KG1 (cell line): ENCODE measurements around the gene SERPINB10.
A peak's percentile ranks its signal among the peaks of the same experiment; 100 is the strongest.
"Not testable (repeated sequence)": the region's sequence is repeated elsewhere in the genome, so short reads cannot be mapped to it uniquely, and the experiment has no call there.

Experiments used
- DNase-seq: peaks from one replicate; lab custom pipeline; 2025; lab: John Stamatoyannopoulos, UW

The SERPINB10 gene

DNA sequence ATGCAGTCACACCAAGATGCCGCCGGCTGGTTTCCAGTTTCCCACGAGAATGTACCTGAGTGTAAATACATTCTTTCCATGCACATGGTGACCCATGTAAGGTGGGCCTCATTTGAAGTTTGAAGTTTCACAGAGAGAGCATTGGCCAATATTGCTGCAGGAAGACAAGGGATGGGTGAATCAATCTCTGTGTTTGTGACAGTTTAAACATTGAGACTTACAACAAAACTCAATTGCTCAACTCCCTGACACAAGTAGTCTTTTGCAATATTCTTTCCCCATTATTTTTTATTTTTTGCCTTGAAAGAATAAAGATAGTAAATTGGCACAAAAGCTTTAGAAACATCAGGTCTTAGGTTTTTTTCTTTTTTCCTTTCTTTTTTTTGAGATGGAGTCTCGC lies 15.2 kb upstream of the SERPINB10 start:
- no peak for DNase-seq

DNA sequence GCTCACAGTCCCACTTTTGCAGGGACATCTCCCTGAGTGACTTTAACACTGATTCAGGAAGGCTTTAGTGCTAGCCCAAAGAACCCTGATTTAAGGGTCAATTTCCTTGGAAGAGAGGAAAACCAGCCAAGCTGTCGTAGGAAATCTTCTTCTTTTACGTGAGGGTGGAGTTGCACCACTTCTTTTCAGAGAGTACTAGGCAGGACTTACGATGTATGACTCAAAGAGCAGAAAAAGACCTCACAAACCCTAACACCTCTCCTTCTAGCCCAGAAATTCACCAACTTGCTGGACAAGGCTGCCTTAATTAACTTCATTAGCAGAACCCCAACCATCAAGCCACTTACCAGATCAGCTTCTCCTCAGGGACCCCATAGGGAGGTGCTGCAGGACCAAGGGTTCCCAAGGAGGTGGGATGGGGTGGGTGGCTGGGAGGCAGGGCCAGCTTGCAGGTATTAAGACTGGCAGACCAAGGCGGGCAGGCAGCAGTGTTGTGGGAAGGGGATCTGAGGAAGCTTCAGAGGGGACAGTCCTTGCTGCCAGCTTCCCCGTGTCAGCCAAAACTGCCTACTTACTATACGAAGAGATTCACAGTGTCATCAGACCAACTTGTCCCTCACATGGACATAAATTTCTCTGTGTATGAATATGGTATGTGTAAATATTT lies 13.5 kb upstream of the SERPINB10 start:
- DNase-seq = no peak

DNA sequence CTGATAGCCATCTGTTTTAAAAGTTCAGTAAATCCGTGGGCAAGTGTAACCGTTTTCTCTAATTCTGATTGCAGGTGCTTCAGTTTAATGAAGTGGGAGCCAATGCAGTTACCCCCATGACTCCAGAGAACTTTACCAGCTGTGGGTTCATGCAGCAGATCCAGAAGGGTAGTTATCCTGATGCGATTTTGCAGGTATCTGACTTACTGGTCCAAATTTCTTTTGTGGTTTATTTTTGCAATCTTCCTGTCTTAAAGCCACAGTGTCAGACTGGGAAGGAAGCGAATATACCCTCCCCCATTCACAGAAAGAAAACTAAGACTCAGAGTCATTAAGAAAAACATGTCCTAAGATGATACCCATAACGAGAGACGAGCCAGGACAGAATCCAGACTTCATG lies 12.6 kb upstream of the SERPINB10 start:
- no peak for DNase-seq

DNA sequence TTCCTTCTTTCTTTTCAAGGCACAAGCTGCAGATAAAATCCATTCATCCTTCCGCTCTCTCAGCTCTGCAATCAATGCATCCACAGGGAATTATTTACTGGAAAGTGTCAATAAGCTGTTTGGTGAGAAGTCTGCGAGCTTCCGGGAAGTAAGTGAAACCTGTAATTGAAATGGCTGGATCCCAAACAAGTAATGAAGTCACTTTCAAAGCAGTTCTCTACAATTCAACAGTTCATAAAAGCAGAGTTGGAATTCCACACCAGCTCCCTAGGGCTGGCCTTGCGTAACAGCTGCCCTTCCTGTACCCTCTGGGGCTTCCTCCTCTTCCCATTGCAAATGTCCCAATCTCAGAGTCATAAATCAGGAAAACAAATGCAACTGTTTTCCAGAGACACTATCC lies 10.7 kb upstream of the SERPINB10 start:
- DNase-seq = no peak

DNA sequence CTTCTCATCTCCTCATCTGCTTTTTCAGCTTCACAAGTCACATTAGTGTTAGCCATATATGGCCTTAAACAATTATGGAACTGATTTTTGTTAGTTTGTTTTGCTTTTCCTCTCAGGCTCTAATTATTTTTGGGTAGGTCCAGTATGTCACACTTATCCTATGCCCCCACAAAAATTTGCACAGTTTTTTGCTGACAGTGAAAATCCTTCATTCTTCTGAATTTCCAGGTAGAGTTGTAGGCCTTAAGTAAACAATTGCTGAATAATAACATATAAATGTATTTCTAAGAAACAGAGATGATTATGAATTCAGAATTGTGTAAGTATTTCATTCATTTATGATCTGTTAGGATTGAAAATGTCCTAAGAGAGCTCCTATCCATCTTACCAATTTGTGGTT lies 8.6 kb upstream of the SERPINB10 start:
- DNase-seq = no peak

DNA sequence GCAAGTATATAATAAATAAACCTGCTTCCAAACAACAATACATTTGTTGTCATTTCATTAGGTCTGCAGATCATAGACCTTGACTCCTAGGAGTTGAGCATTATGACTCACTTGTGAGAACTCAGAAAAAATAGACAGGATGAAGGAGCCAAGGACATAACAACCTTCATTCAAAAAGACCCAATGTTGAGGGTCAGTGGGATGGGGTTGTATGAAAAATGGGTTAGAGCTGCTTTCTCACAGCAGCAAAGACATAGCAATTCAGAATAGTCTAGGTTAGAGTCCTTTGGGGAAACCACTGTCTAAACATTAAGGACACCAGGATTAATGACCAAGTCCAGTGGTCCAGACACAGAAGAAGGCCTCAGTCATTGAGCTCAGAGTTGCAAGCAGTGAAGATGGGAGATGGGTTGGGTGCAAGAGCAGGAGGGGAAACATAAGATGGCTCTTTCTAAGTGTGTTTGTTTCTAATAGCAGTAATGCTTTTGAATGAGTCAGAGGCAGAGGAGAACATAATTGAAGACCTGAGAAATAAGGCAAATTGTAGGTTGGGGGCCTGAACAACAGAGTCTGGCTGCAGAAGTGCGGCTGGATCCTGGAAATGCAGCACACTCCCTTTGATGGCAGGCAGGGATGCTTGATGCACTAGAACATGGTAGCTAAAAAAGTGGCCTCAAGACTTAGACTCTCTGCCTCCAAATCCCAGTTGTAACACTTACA lies 3.7 kb upstream of the SERPINB10 start:
- DNase-seq = no peak

DNA sequence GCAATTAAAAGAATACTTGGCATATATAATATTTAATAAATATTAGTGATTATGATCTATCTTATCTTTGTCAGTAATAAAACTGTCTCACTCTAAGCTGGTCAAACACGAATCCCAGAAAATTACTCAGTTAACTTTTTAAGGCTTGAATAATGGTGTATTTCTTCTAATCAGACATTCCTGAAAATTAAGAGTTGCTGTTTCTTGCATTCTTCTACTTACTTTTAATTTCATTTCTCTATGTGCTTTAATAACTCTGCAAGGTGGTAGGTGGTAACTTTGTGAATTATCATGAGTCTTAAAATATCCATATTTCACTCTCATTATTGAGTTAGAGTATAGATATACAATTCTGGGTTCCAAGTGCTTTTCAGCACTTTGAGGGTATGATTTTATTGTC lies 3.1 kb upstream of the SERPINB10 start:
- no peak for DNase-seq

DNA sequence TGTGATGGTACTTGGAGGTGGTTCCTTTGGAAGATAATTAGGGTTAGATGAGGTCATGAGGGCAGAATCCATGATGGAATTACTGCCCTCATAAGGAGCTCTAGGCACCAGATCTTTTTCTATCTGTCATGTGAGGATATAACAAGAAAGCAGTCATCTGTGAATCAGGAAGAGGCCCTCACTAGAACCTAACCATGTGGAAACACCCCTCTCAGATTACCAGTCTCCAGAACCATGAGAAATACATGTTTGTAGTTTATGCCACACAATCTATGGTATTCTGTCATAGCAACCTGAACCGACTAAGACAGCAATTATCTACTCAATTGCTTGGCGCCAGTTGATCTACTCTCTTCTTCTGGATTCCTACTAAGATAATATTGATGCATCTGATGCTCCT lies 2.4 kb upstream of the SERPINB10 start:
- no peak for DNase-seq

DNA sequence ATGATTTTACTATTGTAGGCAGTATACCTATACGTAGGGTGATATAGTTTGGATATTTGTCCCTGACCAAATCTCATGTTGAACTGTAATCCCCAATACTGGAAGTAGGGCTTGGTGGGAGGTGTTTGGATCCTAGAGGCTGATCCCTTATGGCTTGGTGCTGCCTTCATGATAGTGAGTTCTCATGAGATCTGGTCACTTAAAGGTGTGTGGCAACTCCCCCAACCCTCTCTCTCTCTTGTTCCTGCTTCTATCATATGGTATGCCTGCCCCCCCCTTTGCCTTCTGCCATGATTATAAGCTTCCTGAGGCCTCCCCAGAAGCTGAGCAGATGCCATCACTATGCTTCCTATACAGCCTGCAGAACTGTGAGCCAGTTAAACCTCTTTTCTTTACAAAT lies 1.7 kb upstream of the SERPINB10 start:
- DNase-seq = no peak

DNA sequence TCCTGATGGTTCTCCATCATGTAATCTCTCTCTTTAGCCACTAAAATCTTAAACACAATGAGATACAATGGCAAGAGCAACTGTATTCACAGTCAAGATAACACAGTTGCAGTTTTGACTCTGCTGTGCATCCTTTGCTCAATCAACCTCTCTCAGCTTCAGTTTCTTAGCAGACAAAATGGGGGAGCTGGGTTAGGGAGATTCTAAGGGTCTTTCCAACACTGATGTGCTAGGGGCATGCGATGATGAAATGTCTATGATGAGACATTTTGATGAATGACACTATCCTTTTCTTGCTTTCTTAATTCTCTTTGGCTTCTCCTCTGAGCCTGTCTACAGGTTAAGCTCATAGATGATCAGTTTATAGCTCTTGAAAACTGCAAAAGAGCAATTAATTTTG lies 1.1 kb downstream of the SERPINB10 start:
- no peak for DNase-seq

DNA sequence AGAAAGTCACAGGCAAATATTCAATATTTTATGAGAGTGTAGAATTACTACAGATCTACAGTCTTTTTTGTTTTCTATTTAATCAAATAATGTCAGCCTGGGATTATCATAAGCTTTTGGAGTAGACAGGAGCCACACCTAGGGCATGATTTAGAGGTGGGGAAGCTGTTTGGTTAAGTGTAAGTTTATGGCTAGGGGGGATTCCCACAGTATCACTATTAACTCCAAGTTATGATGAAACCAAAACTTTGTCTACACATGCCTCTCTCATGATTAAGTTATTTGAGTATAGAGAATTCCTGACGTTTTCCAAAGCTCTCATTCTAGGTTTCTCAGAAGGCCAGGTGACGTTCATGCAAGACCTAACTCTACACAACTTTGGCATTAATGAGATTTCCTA lies 2.1 kb downstream of the SERPINB10 start:
- no peak for DNase-seq

DNA sequence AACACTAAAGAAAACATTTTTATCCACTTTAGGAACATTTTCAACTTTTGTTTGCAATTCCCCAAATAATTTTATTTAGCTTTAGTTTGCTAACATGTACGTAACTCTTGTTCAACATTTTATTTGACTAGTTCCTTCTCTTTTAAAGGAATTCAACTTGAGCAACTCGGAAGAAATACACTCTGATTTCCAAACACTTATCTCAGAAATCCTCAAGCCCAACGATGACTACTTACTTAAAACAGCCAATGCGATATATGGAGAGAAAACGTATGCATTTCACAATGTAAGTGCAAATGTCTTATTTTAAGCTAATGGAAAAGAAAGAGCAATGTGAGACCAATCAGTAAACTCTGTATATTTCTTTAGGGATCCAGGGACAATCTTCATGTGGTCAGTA lies 10.1 kb downstream of the SERPINB10 start:
- DNase-seq = no peak

DNA sequence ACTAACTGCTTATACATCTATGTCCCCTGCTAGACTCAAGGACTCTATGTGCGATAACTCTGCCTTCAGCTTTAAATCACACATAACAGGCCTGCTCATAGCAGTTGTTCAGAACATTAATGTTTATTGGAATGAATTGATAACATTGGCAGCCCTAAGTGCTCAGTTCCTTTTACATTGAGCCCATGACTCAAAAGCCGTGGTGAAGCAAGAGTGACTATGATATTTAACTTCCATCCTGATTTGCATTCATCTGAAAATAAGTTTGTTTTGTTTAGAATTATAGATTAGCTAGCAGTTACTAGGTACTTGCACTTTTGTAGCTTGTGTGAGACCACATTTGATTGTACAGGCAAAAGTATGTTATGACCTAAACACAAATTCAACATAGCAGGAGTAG lies 14.3 kb downstream of the SERPINB10 start:
- DNase-seq = no peak

DNA sequence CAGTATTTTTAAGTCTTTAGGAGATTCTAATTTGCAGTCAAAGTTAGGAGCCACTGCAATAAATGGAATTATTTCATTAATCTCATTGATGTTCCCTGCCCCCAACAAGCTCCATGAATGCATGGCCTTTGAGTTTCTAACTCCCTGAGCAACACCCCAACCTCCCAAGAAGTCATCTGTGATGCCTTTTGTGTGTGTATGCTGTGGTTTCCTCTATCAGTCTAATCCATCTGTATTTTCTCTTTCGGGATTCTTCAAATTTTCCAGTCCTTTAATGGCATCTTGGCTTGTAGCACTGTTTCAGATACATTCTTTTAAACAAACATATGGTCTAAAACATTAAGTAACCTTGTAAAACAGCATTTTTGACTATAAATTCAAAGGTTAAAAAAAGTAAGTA lies 16.8 kb downstream of the SERPINB10 start:
- no peak for DNase-seq

DNA sequence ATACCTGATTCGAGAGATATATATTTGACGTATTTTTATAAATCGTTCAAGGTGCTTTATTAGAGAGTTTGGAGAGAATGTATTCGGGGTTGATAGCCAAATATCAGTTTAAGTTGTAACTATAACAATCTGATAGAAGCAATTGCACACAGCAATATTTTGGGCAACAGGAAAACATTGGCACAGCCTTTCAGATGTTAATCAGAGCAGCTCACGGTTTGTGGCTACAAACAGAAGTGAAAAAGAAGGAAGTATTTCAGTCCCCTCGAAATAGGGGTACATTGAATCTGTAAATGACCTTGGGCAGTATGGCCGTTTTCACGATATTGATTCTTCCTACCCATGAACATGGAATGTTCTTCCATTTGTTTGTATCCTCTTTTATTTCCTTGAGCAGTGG lies 20.6 kb downstream of the SERPINB10 start:
- DNase-seq = no peak

DNA sequence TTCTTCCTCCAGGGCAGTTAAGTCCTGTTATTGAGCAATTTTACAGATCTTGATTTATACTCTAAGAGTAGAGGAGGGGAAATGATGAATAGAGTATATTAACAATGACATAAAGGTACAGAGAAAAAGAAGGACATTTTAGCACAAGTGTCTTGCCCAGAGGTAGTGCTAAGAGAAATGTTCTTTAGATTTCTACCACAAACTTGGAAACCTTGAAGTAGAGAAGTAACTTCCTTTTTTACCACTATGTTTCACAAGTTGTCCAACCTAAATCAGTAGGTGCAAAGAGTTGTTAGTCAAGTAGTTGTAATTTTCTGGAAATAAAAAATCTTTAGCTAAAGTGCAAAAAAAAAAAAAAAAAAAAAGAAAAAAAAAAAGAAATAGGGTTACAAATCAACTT lies 21.6 kb downstream of the SERPINB10 start:
- not testable (repeated sequence) for DNase-seq

DNA sequence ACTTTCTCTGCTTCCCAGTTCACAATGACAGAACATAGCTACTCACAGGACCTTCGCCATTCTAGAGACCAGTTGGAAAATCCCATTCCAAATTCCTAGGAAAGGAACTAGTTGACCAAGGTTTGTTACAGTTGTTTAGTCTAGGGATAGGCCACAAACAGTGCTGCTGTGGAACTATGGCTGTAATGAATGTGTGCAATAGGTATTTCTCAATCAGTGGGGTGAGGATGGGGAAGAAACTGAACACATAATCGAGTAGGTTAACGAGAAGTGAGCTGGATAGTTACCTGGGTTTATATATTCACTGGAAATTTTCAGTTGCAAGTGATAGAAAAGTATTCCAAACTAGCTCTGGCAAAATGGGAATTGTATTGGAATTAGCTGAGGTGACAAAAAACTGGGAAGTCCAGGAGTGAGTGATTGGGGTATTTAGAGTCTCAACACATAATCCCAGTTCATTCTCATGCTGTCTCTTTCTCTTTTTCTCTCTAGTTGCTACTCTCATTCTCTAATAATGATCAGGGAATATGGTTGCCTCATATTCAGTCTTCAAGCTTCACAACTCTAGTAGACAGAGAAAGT lies 23.1 kb downstream of the SERPINB10 start:
- DNase-seq = no peak

DNA sequence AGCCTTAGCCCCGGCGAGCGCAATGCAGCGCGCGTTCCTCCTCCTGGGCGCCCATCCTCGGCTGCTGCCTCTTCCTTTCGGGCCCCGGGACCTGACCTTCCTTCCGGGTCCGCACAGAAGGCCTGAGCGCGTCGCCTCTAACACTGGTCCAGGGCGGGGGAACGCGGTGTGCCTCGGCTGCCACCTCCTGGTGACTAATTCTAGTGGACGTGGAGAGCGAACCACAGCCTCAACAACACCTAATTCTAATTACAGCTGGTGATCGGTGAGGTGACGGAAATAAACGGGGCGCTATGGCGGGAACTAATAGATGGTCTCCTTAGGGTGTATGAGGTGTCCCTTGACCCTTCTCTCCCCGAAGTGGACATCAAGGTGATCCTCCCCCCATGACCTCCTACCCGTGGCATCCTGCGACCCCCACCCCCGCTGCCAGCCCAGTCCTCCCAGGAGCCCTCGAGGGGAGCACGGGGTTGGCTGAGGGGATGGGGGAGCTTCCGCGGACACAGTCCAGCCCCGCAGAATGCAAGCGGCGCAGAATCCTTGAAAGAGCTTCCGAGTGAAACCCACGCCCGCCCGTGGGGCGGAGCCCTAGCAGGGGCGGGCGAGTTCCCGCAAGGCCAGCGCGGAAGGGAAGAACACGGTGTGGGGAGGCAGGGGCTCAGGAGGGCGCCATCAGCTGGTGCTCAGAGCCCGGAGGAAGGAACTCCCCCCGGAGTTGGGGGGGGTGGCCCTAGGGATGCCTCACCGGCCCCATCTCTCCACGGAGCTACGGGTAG lies 28.6 kb downstream of the SERPINB10 start:
- DNase-seq = peak; percentile 22

DNA sequence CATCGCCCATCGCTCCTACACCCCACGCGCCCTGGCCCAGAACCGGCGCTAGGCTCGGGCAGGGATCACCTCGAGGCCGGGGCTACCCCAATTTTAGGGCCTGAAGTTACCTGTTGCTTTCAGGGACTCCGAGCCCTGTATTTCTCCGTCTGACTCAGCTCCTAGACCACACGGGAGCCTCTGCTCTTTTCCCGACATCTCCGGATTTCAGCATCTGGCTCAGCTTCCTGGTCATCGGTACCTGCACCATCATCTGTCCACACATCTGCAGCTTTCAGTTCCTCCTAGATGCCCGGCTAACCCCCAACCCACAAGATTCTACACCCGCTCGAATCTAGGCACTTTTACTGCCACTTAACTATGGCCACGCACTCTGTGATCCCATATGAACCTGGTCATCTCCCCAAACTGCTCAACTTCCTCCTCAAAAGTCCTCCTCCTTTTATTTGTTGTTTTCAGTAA lies 29.2 kb downstream of the SERPINB10 start:
- DNase-seq = no peak

DNA sequence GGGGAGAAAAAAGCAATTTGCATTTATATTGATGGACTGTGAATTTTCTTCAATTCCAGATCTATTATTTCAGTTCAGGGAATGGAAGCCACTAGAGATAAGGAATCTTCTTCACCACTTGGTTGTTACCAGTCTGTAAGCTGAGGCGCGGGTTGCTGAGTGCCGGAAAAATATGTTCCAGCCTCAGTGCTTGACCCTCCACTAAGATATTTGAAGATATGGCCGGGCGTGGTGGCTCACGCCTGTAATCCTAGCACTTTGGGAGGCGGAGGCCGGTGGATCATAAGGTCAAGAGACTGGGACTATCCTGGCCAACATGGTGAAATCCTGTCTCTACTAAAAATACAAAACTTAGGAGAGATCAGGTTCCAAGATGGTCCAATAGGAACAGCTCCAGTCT lies 32.2 kb downstream of the SERPINB10 start:
- no peak for DNase-seq

DNA sequence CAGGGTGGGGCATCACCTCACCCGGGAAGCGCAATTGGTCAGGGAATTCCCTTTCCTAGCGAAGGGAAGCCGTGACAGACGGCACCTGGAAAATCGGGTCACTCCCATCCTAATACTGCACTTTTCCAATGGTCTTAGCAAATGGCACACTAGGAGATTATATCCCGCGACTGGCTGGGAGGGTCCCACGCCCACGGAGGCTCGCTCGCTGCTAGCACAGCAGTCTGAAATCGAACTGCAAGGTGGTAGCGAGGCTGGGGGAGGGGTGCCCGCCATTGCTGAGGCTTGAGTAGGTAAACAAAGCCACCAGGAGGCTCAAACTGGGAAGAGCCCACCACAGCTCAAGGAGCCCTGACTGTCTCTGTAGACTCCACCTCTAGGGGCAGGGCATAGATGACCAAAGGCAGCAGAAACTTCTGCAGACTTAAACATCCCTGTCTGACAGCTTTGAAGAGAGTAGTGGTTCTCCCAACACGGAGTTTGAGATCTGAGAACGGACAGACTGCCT lies 32.8 kb downstream of the SERPINB10 start:
- DNase-seq = not testable (repeated sequence)

DNA sequence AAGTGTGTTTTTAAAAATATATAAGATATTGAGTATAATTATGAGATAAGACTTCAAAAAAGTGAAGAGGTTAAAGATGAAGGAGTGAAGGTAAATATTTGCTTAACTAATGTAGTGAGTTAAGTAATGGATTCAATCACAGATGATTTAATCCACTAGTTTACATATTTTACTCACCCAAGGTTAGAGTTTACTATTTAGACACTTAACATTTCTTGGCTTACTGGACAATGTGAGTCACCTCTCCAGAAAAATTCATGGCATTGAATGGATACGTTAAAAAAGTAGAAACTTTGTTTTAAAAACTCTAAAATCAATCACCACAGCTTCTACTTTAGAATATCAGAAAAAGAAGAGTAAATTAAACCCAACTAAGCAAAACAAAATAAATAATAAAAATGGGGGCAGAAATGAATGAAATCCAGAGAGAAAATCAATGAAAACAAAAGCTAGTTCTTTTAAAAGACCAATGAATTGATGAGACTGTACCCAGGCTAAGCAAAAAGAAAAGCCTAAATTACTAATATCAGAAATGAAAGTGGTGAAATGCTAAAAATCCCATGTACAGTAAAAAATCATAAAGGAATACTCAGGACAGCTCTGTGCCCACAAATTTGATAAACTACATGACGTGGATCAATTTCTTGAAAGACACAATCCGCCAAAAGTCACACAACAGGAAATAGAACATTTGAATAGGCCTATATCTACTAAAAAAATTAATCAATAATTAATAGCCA lies 39.5 kb downstream of the SERPINB10 start:
- no peak for DNase-seq
